CD4-positive, alpha-beta T cell (primary cell): ENCODE measurements around the gene CDK5RAP2. TPM values are rescaled to one million over a fixed set of nuclear protein-coding genes. Genes with fewer than 3 reads are reported as not detected.

Experiments
- ATAC-seq: fragments of 200-7000 bp; cut with Tn5 transposase; one replicate; pipeline ENCODE4 v1.10.0; 2022; ENCODE audit warnings: mild to moderate bottlenecking; ENCODE audit not compliant: poor library complexity
- CTCF ChIA-PET: fragments of 350-600 bp; sonication (Branson Sonifier 250); formaldehyde crosslinking; loops from one replicate; lab custom pipeline; 2021; ENCODE audit warnings: antibody characterized with exemption, inconsistent platforms; lab: Charles Lee
- POLR2A ChIA-PET: fragments of 350-600 bp; sonication (Branson Sonifier 250); formaldehyde crosslinking; loops from one replicate; lab custom pipeline; 2021; ENCODE audit warnings: antibody characterized with exemption, inconsistent platforms; lab: Charles Lee
- DNase-seq, 14 experiments: peaks; one replicate each; pipeline ENCODE4 v3.0.0-alpha.2; 2013 to 2020; ENCODE audit warnings: mixed read lengths in 2 of 14
- H3K27ac ChIP-seq, 2 donors: one replicate each; pipeline versions ENCODE4 v1.5.1 to v1.7.0; 2013; ENCODE audit warnings: low read length in 2 of 2, low read depth in 1 of 2, mild to moderate bottlenecking in 1 of 2
- H3K27me3 ChIP-seq, 2 experiments: 1 replicate in 1 of 2; 2 replicates in 1 of 2; pipeline versions ENCODE4 v1.6.1 to v1.7.0; 2013; ENCODE audit warnings: low read length in 2 of 2, control low read depth in 1 of 2, mild to moderate bottlenecking in 1 of 2, moderate library complexity in 1 of 2; ENCODE audit not compliant: insufficient read depth in 2 of 2, control insufficient read depth in 1 of 2
- H3K36me3 ChIP-seq: one replicate; pipeline ENCODE4 v1.6.1; 2013; ENCODE audit warnings: low read length, control low read depth; ENCODE audit not compliant: insufficient read depth
- H3K4me1 ChIP-seq: one replicate; pipeline ENCODE4 v1.6.1; 2013; ENCODE audit warnings: low read length, control low read depth; ENCODE audit not compliant: insufficient read depth
- H3K4me3 ChIP-seq: one replicate; pipeline ENCODE4 v1.5.1; 2013; ENCODE audit warnings: mild to moderate bottlenecking, low read length, moderate library complexity
- H3K9me3 ChIP-seq, 2 experiments: 1 replicate in 1 of 2; 2 replicates in 1 of 2; pipeline versions ENCODE4 v1.6.1 to v1.7.0; 2013; ENCODE audit warnings: low read length in 2 of 2, mild to moderate bottlenecking in 2 of 2, control low read depth in 1 of 2, moderate library complexity in 1 of 2; ENCODE audit not compliant: control insufficient read depth in 1 of 2, insufficient read depth in 1 of 2
- H3K27ac Mint-ChIP-seq: one replicate; pipeline ENCODE4 v1.8.0; 2020; ENCODE audit warnings: mixed read lengths
- H3K27me3 Mint-ChIP-seq: one replicate; pipeline ENCODE4 v1.8.0; 2021; ENCODE audit warnings: mixed read lengths
- H3K36me3 Mint-ChIP-seq: one replicate; pipeline ENCODE4 v1.8.0; 2021; ENCODE audit warnings: low read depth, mixed read lengths
- H3K4me1 Mint-ChIP-seq: one replicate; pipeline ENCODE4 v1.8.0; 2021; ENCODE audit warnings: low read depth, mixed read lengths
- H3K4me3 Mint-ChIP-seq: one replicate; pipeline ENCODE4 v1.8.0; 2020; ENCODE audit warnings: mild to moderate bottlenecking, mixed read lengths
- H3K9me3 Mint-ChIP-seq: one replicate; pipeline ENCODE4 v1.8.0; 2020; ENCODE audit warnings: mixed read lengths
- intact Hi-C, 2 experiments: fragments of 100-400 bp; cut with DNase I in 1 of 2; cut with micrococcal nuclease in 1 of 2; formaldehyde crosslinking; loops; one replicate each; pipeline versions ENCODE4 v1.15.1 to v1.9.0; 2023 to 2025; cut with DNase I, micrococcal nuclease
- total RNA-seq, 174 experiments: library from RNA in 2 of 174; stranded (reverse) in 2 of 174; gene quantifications; one replicate each; pipeline ENCODE4 v1.2.3 and lab custom pipeline; 2021 to 2026
- TF ChIP-seq, protein P1 (sequence below): fragments of 200-600 bp; IDR thresholded peaks from one replicate; pipeline ENCODE4 v1.8.0; 2022; ENCODE audit warnings: antibody characterized with exemption, mild to moderate bottlenecking

Gene CDK5RAP2
- total RNA-seq, 2 experiments from 2014 or later = 55.0 to 56.0 TPM

DNA sequence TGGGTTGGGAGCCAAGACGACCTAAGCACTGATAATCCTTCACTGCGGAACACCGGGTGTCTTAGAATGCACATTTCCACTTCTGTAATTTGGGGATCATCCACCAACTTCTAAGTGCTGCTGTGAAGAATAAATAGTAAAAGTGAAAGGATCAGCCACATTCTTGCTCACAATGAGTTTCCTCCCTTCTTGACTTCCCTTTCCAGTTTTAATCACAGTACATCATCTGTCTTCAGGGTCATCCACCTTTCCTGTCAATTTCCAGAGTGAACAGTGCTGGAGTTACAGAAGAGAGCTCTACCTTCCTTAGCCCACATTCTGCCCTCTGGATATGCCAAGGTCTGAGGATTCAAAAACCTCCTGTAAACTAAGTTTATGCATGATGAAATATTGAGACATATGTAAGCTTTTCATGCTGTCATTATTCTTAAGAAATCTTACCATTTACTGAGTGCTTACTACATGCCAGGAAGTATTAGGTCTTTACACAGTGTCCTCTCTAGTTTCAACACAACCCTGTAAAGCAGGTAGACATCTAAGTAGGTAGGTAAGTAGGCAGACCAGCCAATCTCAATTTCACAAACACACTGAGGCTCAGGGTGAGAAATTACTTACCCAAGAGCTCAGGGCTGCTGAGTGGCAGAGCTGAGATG lies 105.2 kb downstream of the CDK5RAP2 start:
- POLR2A ChIA-PET = no interaction called here
- CTCF ChIA-PET = interaction anchor here (0.7 kb wide), 1 partner anchor 9 kb away, joined by 3 read pairs; no protein-coding TSS in a partner anchor
- Mint-ChIP-seq H3K27ac (no peak overlapping the region), H3K27me3 (no peaks in the 10 kb centered on the region), H3K4me1 (no peaks in the 10 kb centered on the region), H3K9me3 (no peaks in the 10 kb centered on the region), H3K36me3 (peaks cover 98% of the 10 kb centered on the region), H3K4me3 (no peak overlapping the region)
- DNase-seq (no peak), ATAC-seq (no peak)
- TF ChIP-seq, protein P1, sequence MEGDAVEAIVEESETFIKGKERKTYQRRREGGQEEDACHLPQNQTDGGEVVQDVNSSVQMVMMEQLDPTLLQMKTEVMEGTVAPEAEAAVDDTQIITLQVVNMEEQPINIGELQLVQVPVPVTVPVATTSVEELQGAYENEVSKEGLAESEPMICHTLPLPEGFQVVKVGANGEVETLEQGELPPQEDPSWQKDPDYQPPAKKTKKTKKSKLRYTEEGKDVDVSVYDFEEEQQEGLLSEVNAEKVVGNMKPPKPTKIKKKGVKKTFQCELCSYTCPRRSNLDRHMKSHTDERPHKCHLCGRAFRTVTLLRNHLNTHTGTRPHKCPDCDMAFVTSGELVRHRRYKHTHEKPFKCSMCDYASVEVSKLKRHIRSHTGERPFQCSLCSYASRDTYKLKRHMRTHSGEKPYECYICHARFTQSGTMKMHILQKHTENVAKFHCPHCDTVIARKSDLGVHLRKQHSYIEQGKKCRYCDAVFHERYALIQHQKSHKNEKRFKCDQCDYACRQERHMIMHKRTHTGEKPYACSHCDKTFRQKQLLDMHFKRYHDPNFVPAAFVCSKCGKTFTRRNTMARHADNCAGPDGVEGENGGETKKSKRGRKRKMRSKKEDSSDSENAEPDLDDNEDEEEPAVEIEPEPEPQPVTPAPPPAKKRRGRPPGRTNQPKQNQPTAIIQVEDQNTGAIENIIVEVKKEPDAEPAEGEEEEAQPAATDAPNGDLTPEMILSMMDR = no peak
- H3K36me3 ChIP-seq = peaks cover 76% of the 10 kb centered on the region
- no peaks in the 10 kb centered on the region for H3K4me1 ChIP-seq
- no peaks in the 10 kb centered on the region for H3K27me3 ChIP-seq
- intact Hi-C loops = no loop called here
- no peaks in the 10 kb centered on the region for H3K9me3 ChIP-seq
- H3K4me3 ChIP-seq = no peak overlapping the region
- no peak overlapping the region for H3K27ac ChIP-seq

DNA sequence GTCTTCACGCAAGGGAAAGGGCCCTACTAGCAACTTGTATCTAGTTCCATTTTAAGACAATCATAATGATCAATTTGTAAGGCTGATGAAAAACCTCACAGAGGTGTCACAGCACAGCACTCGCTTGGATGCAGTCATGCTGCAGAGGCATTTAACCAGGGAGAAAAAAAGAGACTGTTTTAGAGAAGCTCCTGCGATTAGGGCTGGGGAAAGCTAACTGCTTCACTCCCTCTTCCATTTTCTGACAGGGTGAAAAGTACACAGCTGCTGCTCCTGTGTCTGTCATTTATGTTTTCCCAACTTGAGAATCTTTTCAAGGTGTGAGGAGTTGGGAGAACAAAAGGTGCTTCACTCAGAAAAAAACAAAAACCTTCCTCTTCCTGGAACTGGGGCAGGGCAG lies 106.4 kb downstream of the CDK5RAP2 start:
- no peak for DNase-seq
- H3K4me1 ChIP-seq = no peaks in the 10 kb centered on the region
- Mint-ChIP-seq H3K4me3 (no peak overlapping the region), H3K27ac (no peak overlapping the region), H3K9me3 (no peaks in the 10 kb centered on the region), H3K27me3 (no peaks in the 10 kb centered on the region), H3K36me3 (peaks cover 99% of the 10 kb centered on the region), H3K4me1 (no peaks in the 10 kb centered on the region)
- H3K9me3 ChIP-seq = no peaks in the 10 kb centered on the region
- H3K36me3 ChIP-seq = peaks cover 81% of the 10 kb centered on the region
- TF ChIP-seq, protein P1 = no peak
- CTCF ChIA-PET = no interaction called here
- intact Hi-C loops = no loop called here
- ATAC-seq = no peak
- no peak overlapping the region for H3K4me3 ChIP-seq
- no peak overlapping the region for H3K27ac ChIP-seq
- no peaks in the 10 kb centered on the region for H3K27me3 ChIP-seq
- POLR2A ChIA-PET = no interaction called here

DNA sequence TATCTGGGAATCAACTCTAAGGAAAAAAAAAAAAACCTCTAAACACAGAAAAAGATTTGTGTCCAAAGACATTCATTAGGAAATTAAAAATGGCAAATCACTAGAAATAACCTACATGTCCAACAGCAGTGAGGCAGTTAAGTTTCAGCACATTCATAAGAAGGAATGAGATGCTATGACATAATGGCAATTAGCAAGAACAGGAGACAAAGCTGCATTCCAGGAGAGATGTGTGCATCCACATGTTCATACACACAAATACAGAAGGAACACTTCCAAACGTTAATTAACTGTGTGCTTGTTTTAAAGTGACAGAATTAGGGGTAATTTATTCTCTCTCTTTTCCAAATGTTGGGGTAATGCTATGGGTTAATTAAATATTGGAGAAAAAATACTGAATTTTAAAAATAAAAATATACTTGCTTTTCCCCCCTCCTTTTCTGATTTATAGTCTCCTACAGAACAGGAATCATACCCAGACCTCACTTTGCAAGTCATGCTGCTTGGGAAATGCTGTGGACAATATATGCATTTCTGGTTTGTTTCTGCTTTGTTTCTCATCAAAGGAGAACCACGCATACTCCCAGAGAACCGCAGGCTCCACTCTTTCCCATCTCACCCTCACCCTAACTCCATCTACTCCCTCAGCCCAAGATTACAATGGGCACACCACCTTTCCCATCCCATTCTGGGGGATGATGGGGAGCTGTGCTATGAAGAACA lies 114.1 kb downstream of the CDK5RAP2 start:
- POLR2A ChIA-PET = no interaction called here
- no peak for DNase-seq
- intact Hi-C loops = no loop called here
- Mint-ChIP-seq H3K9me3 (no peaks in the 10 kb centered on the region), H3K4me1 (no peaks in the 10 kb centered on the region), H3K4me3 (no peak overlapping the region), H3K36me3 (peaks cover 96% of the 10 kb centered on the region), H3K27me3 (no peaks in the 10 kb centered on the region), H3K27ac (no peak overlapping the region)
- ATAC-seq = no peak
- Histone ChIP-seq H3K36me3 (peaks cover 59% of the 10 kb centered on the region), H3K4me1 (no peaks in the 10 kb centered on the region), H3K27ac (no peak overlapping the region), H3K4me3 (no peak overlapping the region), H3K27me3 (no peaks in the 10 kb centered on the region), H3K9me3 (no peaks in the 10 kb centered on the region)
- TF ChIP-seq, protein P1 = no peak
- CTCF ChIA-PET = no interaction called here
